PC-3 (cell line): ENCODE measurements around the gene CENPH. TPM values are rescaled to one million over a fixed set of nuclear protein-coding genes. Genes with fewer than 3 reads are reported as not detected.

ENCODE experiments used
- ATAC-seq: fragments of 200-7000 bp; cut with Tn5 transposase; 2 replicates; pipeline ENCODE4 v1.9.1; 2020; ENCODE audit warnings: mild to moderate bottlenecking, moderate library complexity
- BruUV-seq: library from RNA; stranded (reverse); fragments of 400-500 nt; replicated peaks from 2 replicates; lab custom pipeline; 2021; lab: Mats Ljungman, UMichigan
- CTCF ChIA-PET: fragments of 300-600 bp; sonication (Branson Sonifier 250); formaldehyde crosslinking; loops from one replicate; lab custom pipeline; 2022; ENCODE audit warnings: antibody characterized with exemption; lab: Charles Lee
- POLR2A ChIA-PET: fragments of 300-600 bp; sonication (Branson Sonifier 250); formaldehyde crosslinking; loops from one replicate; lab custom pipeline; 2022; ENCODE audit warnings: antibody characterized with exemption; ENCODE audit not compliant: unreplicated experiment; lab: Charles Lee
- DNase-seq: peaks from one replicate; pipeline ENCODE4 v3.0.0-alpha.2; 2015
- H2AFZ ChIP-seq: fragments of 300-600 bp; sonication (generic); 2 replicates; pipeline ENCODE4 v1.6.0; 2016; ENCODE audit warnings: antibody characterized with exemption, low read length
- H3F3A ChIP-seq: fragments of 300-600 bp; sonication (generic); one replicate; pipeline ENCODE4 v1.6.0; 2017; ENCODE audit warnings: antibody characterized with exemption, low read length, control low read depth, mild to moderate bottlenecking; ENCODE audit not compliant: unreplicated experiment
- H3K27ac ChIP-seq: fragments of 300-600 bp; sonication (generic); 2 replicates; pipeline ENCODE4 v1.5.1; 2016; ENCODE audit warnings: mild to moderate bottlenecking, low read length
- H3K27me3 ChIP-seq: fragments of 300-600 bp; sonication (generic); 2 replicates; pipeline ENCODE4 v1.6.1; 2016; ENCODE audit warnings: low read length, mixed read lengths
- H3K36me3 ChIP-seq: fragments of 300-600 bp; sonication (generic); 2 replicates; pipeline ENCODE4 v1.6.1; 2016; ENCODE audit warnings: low read depth, mixed run types, low read length, mixed read lengths
- H3K4me1 ChIP-seq: fragments of 300-600 bp; sonication (generic); 2 replicates; pipeline ENCODE4 v1.5.1; 2016; ENCODE audit warnings: low read length; ENCODE audit not compliant: insufficient read depth
- H3K4me2 ChIP-seq: fragments of 300-600 bp; sonication (generic); 2 replicates; pipeline ENCODE4 v1.6.0; 2016; ENCODE audit warnings: low read length
- H3K4me3 ChIP-seq: fragments of 300-600 bp; sonication (generic); 2 replicates; pipeline ENCODE4 v1.5.1; 2016; ENCODE audit warnings: mild to moderate bottlenecking, low read length, mixed read lengths
- H3K79me2 ChIP-seq: fragments of 300-600 bp; sonication (generic); 2 replicates; pipeline ENCODE4 v1.6.1; 2017; ENCODE audit warnings: low read length, mixed read lengths
- H3K9ac ChIP-seq: fragments of 300-600 bp; sonication (generic); 2 replicates; pipeline ENCODE4 v1.6.0; 2016; ENCODE audit warnings: mild to moderate bottlenecking, low read length
- H3K9me2 ChIP-seq: fragments of 300-600 bp; sonication (generic); replicated peaks from 2 replicates; pipeline ENCODE4 v1.6.1; 2016; ENCODE audit warnings: mixed run types, low read length, mixed read lengths
- H3K9me3 ChIP-seq: fragments of 300-600 bp; sonication (generic); 2 replicates; pipeline ENCODE4 v1.6.1; 2016; ENCODE audit warnings: low read length, mixed read lengths
- H4K20me1 ChIP-seq: fragments of 300-600 bp; sonication (generic); 2 replicates; pipeline ENCODE4 v1.6.1; 2016; ENCODE audit warnings: low read length, mixed read lengths
- CTCF ChIP-seq: fragments of 300-600 bp; sonication (generic); conservative IDR thresholded peaks from 2 replicates; pipeline ENCODE4 v1.5.1; 2017; ENCODE audit warnings: antibody characterized with exemption, low read depth, mild to moderate bottlenecking, low read length
- EZH2 ChIP-seq: fragments of 300-600 bp; sonication (generic); IDR thresholded peaks from one replicate; pipeline ENCODE4 v1.6.1; 2017; ENCODE audit warnings: antibody characterized with exemption, mild to moderate bottlenecking, low read length; ENCODE audit not compliant: unreplicated experiment
- EZH2phosphoT487 ChIP-seq: fragments of 300-600 bp; sonication (generic); IDR thresholded peaks from 2 replicates; pipeline ENCODE4 v1.6.1; 2018; ENCODE audit warnings: mild to moderate bottlenecking, antibody characterized with exemption, low read length, borderline replicate concordance
- intact Hi-C: fragments of 100-400 bp; cut with micrococcal nuclease; formaldehyde crosslinking; loops from 2 replicates; pipeline ENCODE4 v1.9.0; 2023
- total RNA-seq: library from RNA; depleted of rRNA; stranded (reverse); fragments of >200 nt; gene quantifications from 2 replicates; pipeline ENCODE4 v1.2.3, GENCODE V29; 2014

Gene CENPH
- total RNA-seq, 1 experiment from 2014 or later: 27.8 TPM

DNA sequence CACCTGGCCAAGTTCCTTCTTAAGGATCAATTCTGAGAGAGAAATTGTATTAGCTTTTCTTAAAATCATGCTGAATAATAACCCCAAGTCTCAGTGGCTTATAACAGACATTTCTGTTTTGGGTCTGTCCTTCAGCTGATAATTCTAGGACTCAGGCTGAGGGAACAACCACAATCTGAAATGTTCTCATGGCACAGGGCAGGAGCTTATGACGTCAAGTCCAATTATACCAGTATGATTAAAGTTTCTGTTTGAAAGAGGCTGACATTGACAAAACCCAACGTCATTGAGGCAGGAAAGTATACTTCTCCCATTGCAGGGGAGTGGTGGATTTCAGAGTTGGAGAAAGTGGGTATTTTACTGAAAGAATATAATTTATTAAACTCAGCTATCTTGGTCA, 21.8 kb downstream of the CENPH start:
- no peak overlapping the region for H3K27ac ChIP-seq
- POLR2A ChIA-PET: no interaction called here
- no peak overlapping the region for H2AFZ ChIP-seq
- H3K4me1 ChIP-seq: peaks cover 17% of the 10 kb centered on the region
- H3K9me2 ChIP-seq: no peaks in the 10 kb centered on the region
- CTCF ChIA-PET: no interaction called here
- no peaks in the 10 kb centered on the region for H3K27me3 ChIP-seq
- no peaks in the 10 kb centered on the region for H3K79me2 ChIP-seq
- intact Hi-C loops: no loop called here
- H3K4me2 ChIP-seq: no peak overlapping the region
- H3K9me3 ChIP-seq: no peaks in the 10 kb centered on the region
- H3K36me3 ChIP-seq: no peaks in the 10 kb centered on the region
- no peaks in the 10 kb centered on the region for H3F3A ChIP-seq
- H3K4me3 ChIP-seq: no peak overlapping the region
- DNase-seq (no peak), ATAC-seq (no peak)
- H3K9ac ChIP-seq: no peak overlapping the region
- H4K20me1 ChIP-seq: no peaks in the 10 kb centered on the region
- TF ChIP-seq EZH2 (no peak), EZH2phosphoT487 (no peak), CTCF (no peak)
- BruUV-seq: no TSS peak

DNA sequence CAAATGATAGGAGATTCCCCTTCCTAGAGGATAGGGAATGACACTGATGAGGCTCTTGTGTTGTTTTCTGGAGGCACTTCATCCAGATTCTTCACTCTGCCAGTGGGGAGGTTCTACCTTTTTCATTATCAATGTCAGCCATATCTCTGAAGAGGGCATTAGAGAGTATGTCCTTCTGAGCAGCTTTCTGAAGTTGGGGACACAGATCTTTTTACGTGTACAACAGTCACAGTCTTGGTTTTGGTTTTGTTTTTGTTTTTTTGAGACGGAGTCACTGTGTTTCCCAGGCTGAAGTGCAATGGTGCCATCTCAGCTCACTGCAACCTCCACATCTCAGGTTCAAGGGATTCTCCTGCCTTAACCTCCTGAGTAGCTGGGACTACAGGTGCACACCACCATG, 22.6 kb downstream of the CENPH start:
- intact Hi-C loops: no loop called here
- ATAC-seq (no peak), DNase-seq (no peak)
- Histone ChIP-seq H4K20me1 (no peaks in the 10 kb centered on the region), H3K9me2 (no peaks in the 10 kb centered on the region), H3K27ac (no peak overlapping the region), H3K9ac (no peak overlapping the region), H3K79me2 (no peaks in the 10 kb centered on the region), H3K4me2 (no peak overlapping the region), H3K9me3 (no peaks in the 10 kb centered on the region), H3F3A (no peaks in the 10 kb centered on the region), H3K4me1 (peaks cover 9% of the 10 kb centered on the region), H3K27me3 (no peaks in the 10 kb centered on the region), H2AFZ (no peak overlapping the region), H3K36me3 (no peaks in the 10 kb centered on the region), H3K4me3 (no peak overlapping the region)
- no TSS peak for BruUV-seq
- no peak for TF ChIP-seq CTCF
- TF ChIP-seq EZH2: no peak
- ChIA-PET POLR2A (no interaction called here), CTCF (no interaction called here)

- H3K9me3 ChIP-seq: no peaks in the 10 kb centered on the region
- H3K27me3 ChIP-seq: no peaks in the 10 kb centered on the region
- no peak overlapping the region for H3K4me3 ChIP-seq
- no peaks in the 10 kb centered on the region for H3K36me3 ChIP-seq
- DNase-seq (peak; percentile 56), ATAC-seq (0 out of 2 replicates have a peak, but pooled peaks have one; percentile 8)
- H3K27ac ChIP-seq: peak overlapping the region; percentile 30; the same call in 1 of the 2 replicates
- intact Hi-C loops: no loop called here
- POLR2A ChIA-PET: no interaction called here
- no peaks in the 10 kb centered on the region for H3F3A ChIP-seq
- no peak overlapping the region for H3K4me2 ChIP-seq
- no peaks in the 10 kb centered on the region for H3K9me2 ChIP-seq
- peaks cover 9% of the 10 kb centered on the region for H3K79me2 ChIP-seq
- no peak overlapping the region for H2AFZ ChIP-seq
- no TSS peak for BruUV-seq
- TF ChIP-seq EZH2phosphoT487 (no peak), CTCF (no peak), EZH2 (no peak)
- CTCF ChIA-PET: no interaction called here
- H3K9ac ChIP-seq: no peak overlapping the region
- H3K4me1 ChIP-seq: peaks cover 7% of the 10 kb centered on the region
- no peaks in the 10 kb centered on the region for H4K20me1 ChIP-seq
These were observed 24.3 kb downstream of the CENPH start for GRCh38 chr5:69213513-69214215.
